NCI-H1048 (cell line): Measurements from ENCODE around the gene NPC1.

ENCODE experiments used
- DNase-seq: peaks from one replicate; lab custom pipeline; 2025; lab: John Stamatoyannopoulos, UW

NPC1 gene

GRCh38 chr18:23548275-23548674, 38.0 kb downstream of the NPC1 start:
- no peak for DNase-seq

GRCh38 chr18:23547846-23548245, 38.5 kb downstream of the NPC1 start:
- DNase-seq = no peak

GRCh38 chr18:23547306-23547705, 39.0 kb downstream of the NPC1 start:
- no peak for DNase-seq

- no peak for DNase-seq
Measured at GRCh38 chr18:23545247-23545789, 41.0 kb downstream of the NPC1 start.

GRCh38 chr18:23542461-23542860, 43.8 kb downstream of the NPC1 start:
- DNase-seq = no peak

GRCh38 chr18:23541349-23542093, 44.8 kb downstream of the NPC1 start:
- DNase-seq = no peak

GRCh38 chr18:23540867-23541266, 45.4 kb downstream of the NPC1 start:
- DNase-seq = no peak

GRCh38 chr18:23539911-23540525, 46.3 kb downstream of the NPC1 start:
- no peak for DNase-seq

- DNase-seq = no peak
Measured at GRCh38 chr18:23539296-23539695, 47.0 kb downstream of the NPC1 start.

- no peak for DNase-seq
Measured at GRCh38 chr18:23538870-23539269, 47.4 kb downstream of the NPC1 start.

- no peak for DNase-seq
Measured at GRCh38 chr18:23538001-23538400, 48.3 kb downstream of the NPC1 start.

- no peak for DNase-seq
Measured at GRCh38 chr18:23537274-23537673, 49.0 kb downstream of the NPC1 start.

GRCh38 chr18:23536204-23536603, 50.1 kb downstream of the NPC1 start:
- no peak for DNase-seq

- no peak for DNase-seq
Measured at GRCh38 chr18:23534276-23534675, 52.0 kb downstream of the NPC1 start.

GRCh38 chr18:23532848-23533247, 53.5 kb downstream of the NPC1 start:
- no peak for DNase-seq

GRCh38 chr18:23531912-23532311, 54.4 kb downstream of the NPC1 start:
- DNase-seq = no peak

GRCh38 chr18:23530195-23530594, 56.1 kb downstream of the NPC1 start:
- DNase-seq = no peak

GRCh38 chr18:23529604-23530003, 56.7 kb downstream of the NPC1 start:
- DNase-seq = no peak

- no peak for DNase-seq
Measured at GRCh38 chr18:23528580-23529472, 57.5 kb downstream of the NPC1 start.

- no peak for DNase-seq
Measured at GRCh38 chr18:23526501-23527063, 59.7 kb downstream of the NPC1 start.

GRCh38 chr18:23524213-23524707, 62.0 kb downstream of the NPC1 start:
- no peak for DNase-seq
